HEK293T (cell line): Measurements from ENCODE around the gene TMC3.

Experiments used
- CTCF ChIA-PET: fragments of 350-600 bp; formaldehyde crosslinking; extraction: SDS; loops from one replicate; lab custom pipeline; 2021; ENCODE audit warnings: antibody characterized with exemption, inconsistent platforms; lab: Yijun Ruan, JAX
- POLR2A ChIA-PET: fragments of 350-600 bp; formaldehyde crosslinking; extraction: SDS; loops from one replicate; lab custom pipeline; 2020; ENCODE audit warnings: antibody characterized with exemption, inconsistent platforms; lab: Yijun Ruan, JAX
- DNase-seq: peaks from one replicate; pipeline ENCODE4 v3.0.0; 2012; ENCODE audit warnings: mixed read lengths; ENCODE audit errors: extremely low spot score
- BHLHE40 ChIP-seq: fragments of 450-650 bp; IDR thresholded peaks from 2 replicates; pipeline ENCODE4 v1.6.1; 2016; ENCODE audit warnings: mild to moderate bottlenecking, moderate library complexity, borderline replicate concordance
- CTBP1 ChIP-seq: fragments of 450-650 bp; IDR thresholded peaks from 2 replicates; pipeline ENCODE4 v1.6.1; 2016; ENCODE audit warnings: borderline replicate concordance
- ELF4 ChIP-seq: fragments of 450-650 bp; IDR thresholded peaks from 2 replicates; pipeline ENCODE4 v1.6.1; 2017; ENCODE audit warnings: antibody characterized with exemption
- FOXA1 ChIP-seq: fragments of 450-650 bp; IDR thresholded peaks from 2 replicates; pipeline ENCODE4 v1.6.1; 2016; ENCODE audit warnings: mild to moderate bottlenecking
- FOXK2 ChIP-seq: fragments of 450-650 bp; IDR thresholded peaks from 2 replicates; pipeline ENCODE4 v1.6.1; 2016; ENCODE audit warnings: mild to moderate bottlenecking
- FOXM1 ChIP-seq: fragments of 450-650 bp; IDR thresholded peaks from 2 replicates; pipeline ENCODE4 v1.6.1; 2017; ENCODE audit warnings: mild to moderate bottlenecking, borderline replicate concordance
- HDGF ChIP-seq: fragments of 450-650 bp; IDR thresholded peaks from 2 replicates; pipeline ENCODE4 v1.6.1; 2017; ENCODE audit warnings: antibody characterized with exemption, borderline replicate concordance
- L3MBTL2 ChIP-seq: fragments of 450-650 bp; conservative IDR thresholded peaks from 2 replicates; pipeline ENCODE4 v1.6.1; 2016; ENCODE audit warnings: mild to moderate bottlenecking
- LEF1 ChIP-seq: fragments of 450-650 bp; IDR thresholded peaks from 2 replicates; pipeline ENCODE4 v1.6.1; 2017; ENCODE audit warnings: mild to moderate bottlenecking, borderline replicate concordance
- NFRKB ChIP-seq: fragments of 450-650 bp; IDR thresholded peaks from 2 replicates; pipeline ENCODE4 v1.6.1; 2016; ENCODE audit warnings: mild to moderate bottlenecking, moderate library complexity
- PKNOX1 ChIP-seq: fragments of 450-650 bp; IDR thresholded peaks from 2 replicates; pipeline ENCODE4 v1.6.1; 2016
- SP1 ChIP-seq: fragments of 450-650 bp; IDR thresholded peaks from 2 replicates; pipeline ENCODE4 v1.6.1; 2017
- SUZ12 ChIP-seq: fragments of 450-650 bp; IDR thresholded peaks from 2 replicates; pipeline ENCODE4 v1.6.1; 2016; ENCODE audit warnings: mild to moderate bottlenecking
- TARDBP ChIP-seq: fragments of 450-650 bp; IDR thresholded peaks from 2 replicates; pipeline ENCODE4 v1.6.1; 2016
- ZNF384 ChIP-seq: fragments of 450-650 bp; IDR thresholded peaks from 2 replicates; pipeline ENCODE4 v1.6.1; 2016

Gene TMC3

GRCh38 chr15:81316267-81316666 is 57.7 kb downstream of the TMC3 start:
- ChIA-PET POLR2A (interaction anchor here (0.7 kb wide), 1 partner anchor 23 kb away, joined by 3 read pairs; no protein-coding TSS in a partner anchor), CTCF (no interaction called here)
- no peak for TF ChIP-seq HDGF
- no peak for TF ChIP-seq BHLHE40
- no peak for TF ChIP-seq SP1
- TF ChIP-seq NFRKB, result no peak
- TF ChIP-seq FOXA1, result no peak
- TF ChIP-seq CTBP1, result no peak
- DNase-seq, result no peak

DNA sequence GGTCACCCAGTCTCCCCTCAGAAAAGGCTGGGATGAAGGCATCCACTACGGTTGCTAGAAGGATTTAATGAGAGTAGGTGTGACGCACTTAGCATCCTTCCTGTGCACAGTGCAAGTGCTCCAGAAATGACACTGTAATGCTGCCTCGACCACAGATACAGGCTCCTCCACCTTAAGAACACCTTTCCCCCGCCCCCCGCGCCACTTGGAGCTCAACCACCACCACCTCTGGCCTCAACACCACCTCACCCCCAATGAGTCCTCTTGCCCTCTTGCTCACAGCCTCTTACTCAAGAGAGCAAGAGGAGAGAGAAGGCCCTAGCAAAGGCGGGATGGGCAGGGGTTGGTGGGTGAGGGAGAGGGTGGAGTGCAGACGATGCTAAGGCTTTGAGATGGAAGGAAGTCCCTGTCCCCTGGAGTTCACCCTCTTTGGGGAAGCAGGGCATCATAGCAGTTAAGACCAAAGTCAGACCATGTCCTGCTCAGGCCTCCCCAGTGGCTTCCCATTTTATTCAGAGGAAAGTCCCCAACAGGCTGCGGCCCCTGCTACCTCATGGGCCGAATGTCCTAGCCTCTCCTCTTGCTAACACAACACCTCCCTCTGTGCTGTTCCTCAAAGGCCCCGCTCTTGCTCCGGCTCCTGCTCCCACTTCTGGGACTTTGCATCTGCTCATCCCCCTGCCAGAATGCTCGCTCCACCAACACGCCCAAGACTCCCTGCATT is 58.4 kb downstream of the TMC3 start:
- TF ChIP-seq BHLHE40 (no peak), FOXM1 (no peak), HDGF (no peak), LEF1 (no peak), FOXA1 (no peak), PKNOX1 (no peak), CTBP1 (no peak), ELF4 (no peak)
- POLR2A ChIA-PET, result no interaction called here
- DNase-seq, result no peak
- CTCF ChIA-PET, result no interaction called here

- no peak for TF ChIP-seq SP1
- no peak for TF ChIP-seq PKNOX1
- TF ChIP-seq LEF1, result no peak
- TF ChIP-seq NFRKB, result no peak
- no peak for TF ChIP-seq SUZ12
- TF ChIP-seq ELF4, result no peak
- no peak for TF ChIP-seq FOXM1
- no peak for TF ChIP-seq FOXK2
- no peak for TF ChIP-seq TARDBP
- TF ChIP-seq CTBP1, result no peak
- no peak for TF ChIP-seq ZNF384
- no peak for TF ChIP-seq L3MBTL2
- CTCF ChIA-PET, result interaction anchor here (0.9 kb wide), 1 partner anchor 48 kb away, joined by 3 read pairs; no protein-coding TSS in a partner anchor
- POLR2A ChIA-PET, result no interaction called here
- no peak for DNase-seq
Measured at GRCh38 chr15:81314378-81314777, 59.6 kb downstream of the TMC3 start.

DNA sequence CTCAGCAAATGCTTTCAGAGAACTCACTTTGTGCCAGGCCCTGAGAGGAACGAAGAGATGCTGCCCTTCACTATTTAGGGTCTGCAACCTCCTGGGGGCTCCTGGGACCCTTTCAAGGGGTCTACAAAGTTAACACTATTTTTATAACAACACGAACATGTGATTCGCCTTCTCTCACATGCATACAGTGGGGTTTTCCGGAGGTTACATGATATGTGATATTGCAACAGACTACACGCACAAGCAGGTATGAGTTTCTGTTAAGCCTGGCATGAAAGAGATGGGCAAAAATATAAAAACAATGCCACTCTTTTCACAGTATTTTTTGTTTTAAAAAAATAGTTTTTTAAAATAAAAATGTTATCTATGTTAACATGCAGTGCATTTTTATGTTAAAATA is 60.3 kb downstream of the TMC3 start:
- TF ChIP-seq BHLHE40 (no peak), L3MBTL2 (no peak), FOXA1 (no peak), SP1 (no peak), HDGF (no peak), NFRKB (no peak), ZNF384 (no peak), ELF4 (no peak), TARDBP (no peak)
- POLR2A ChIA-PET, result no interaction called here
- CTCF ChIA-PET, result interaction anchor here (0.9 kb wide), 1 partner anchor 48 kb away, joined by 3 read pairs; no protein-coding TSS in a partner anchor

DNA sequence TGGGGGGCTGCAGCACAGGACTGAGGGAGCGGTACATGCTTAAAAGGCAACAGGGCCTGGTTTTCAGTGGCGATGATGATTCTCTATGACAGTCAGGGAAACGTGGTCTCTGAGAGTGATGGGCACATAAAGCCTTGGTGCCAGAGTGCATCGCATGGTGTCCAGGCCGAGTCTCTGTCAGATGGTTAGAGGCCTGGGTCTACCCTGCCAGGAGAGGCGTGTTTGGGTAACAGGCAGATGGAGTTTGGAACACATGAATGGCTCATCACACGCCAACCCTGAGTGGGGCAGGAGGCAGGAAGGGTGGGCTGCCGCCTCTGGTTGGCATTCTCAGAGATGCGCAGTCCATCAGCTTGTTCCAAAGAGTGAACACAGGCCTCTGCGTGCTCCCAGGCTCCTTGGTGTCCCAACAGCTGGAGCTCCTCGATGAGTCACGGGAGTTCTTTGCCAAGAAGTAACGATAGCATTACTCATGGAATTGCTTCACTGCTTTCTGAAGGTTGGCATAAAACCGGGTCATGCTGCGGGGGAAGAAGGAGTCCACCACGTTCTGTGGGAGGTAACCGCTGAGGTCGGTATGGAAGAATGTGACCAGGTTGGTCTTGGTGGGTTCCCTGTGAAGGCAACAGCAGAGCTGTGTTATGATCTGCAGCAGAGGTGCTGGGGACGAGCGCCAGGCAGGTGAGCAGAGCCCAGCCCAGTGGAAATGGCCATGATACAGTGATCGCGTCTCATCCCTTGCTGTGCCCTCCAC is 61.0 kb downstream of the TMC3 start:
- no peak for TF ChIP-seq SP1
- TF ChIP-seq FOXM1, result no peak
- TF ChIP-seq BHLHE40, result no peak
- TF ChIP-seq L3MBTL2, result no peak
- TF ChIP-seq SUZ12, result no peak
- no peak for DNase-seq
- CTCF ChIA-PET, result no interaction called here
- POLR2A ChIA-PET, result no interaction called here

More for the DNA sequence above, 60.3 kb downstream of the TMC3 start:
- DNase-seq, result no peak

DNA sequence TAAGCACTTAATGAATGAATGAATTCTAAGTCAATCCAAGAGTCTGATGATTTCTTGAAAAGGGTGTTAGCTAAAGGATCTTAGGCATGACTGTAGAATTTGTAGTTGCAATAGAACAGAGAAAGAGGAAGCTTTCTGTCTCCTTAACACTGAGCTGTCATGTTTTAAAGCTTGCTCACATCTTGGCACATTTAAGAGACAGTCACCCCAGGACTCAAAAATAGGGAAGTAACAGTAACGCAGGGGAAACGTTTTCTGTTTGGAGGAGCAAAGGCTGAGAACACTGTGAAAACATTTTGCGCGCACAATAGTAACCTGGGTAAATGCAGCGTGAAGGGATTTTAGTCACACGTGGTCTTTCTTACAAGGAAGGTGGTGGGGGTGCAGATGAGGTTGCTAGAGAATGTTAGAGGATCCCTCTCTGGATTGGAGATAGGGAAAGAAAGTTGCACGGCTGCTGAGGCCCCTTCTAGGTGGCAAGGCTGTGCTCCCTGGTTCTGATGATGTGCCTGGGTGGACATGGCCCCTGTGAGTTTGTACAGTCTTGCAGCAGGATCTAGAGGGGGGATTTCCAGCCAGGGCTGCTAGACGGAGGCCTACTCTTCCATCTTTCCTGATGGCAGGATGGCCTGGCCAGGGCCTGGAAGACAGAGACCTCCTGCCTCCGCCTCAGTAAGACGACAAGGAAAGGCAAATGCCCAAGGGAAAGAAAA is 62.1 kb downstream of the TMC3 start:
- ChIA-PET POLR2A (interaction anchor here (1.8 kb wide), 1 partner anchor 12 kb away, joined by 9 read pairs; the partner anchor contains the start of gene STARD5), CTCF (no interaction called here)
- DNase-seq, result no peak
- TF ChIP-seq NFRKB, result no peak

GRCh38 chr15:81310480-81310879 is 63.5 kb downstream of the TMC3 start:
- ChIA-PET CTCF (no interaction called here), POLR2A (interaction anchor here (1.4 to 1.8 kb wide), 2 partner anchors 13 to 14 kb away, joined by 4 to 9 read pairs; partner anchors contain the start of gene STARD5)
- TF ChIP-seq HDGF (no peak), ELF4 (no peak), TARDBP (no peak)
- DNase-seq, result no peak
